Hepatocyte (in vitro differentiated cells): ENCODE measurements around the gene SAMD13.

Experiments used
- CTCF ChIP-seq: fragments of 200-600 bp; sonication (generic); IDR thresholded peaks from 2 replicates; pipeline ENCODE4 v1.5.1; 2016; ENCODE audit warnings: antibody characterized with exemption, mild to moderate bottlenecking; ENCODE audit not compliant: poor library complexity
- EZH2phosphoT487 ChIP-seq: fragments of 200-600 bp; sonication (generic); IDR thresholded peaks from one replicate; pipeline ENCODE4 v1.6.1; 2018; ENCODE audit warnings: antibody characterized with exemption, mild to moderate bottlenecking, low read depth, moderate library complexity; ENCODE audit not compliant: unreplicated experiment, severe bottlenecking

DNA sequence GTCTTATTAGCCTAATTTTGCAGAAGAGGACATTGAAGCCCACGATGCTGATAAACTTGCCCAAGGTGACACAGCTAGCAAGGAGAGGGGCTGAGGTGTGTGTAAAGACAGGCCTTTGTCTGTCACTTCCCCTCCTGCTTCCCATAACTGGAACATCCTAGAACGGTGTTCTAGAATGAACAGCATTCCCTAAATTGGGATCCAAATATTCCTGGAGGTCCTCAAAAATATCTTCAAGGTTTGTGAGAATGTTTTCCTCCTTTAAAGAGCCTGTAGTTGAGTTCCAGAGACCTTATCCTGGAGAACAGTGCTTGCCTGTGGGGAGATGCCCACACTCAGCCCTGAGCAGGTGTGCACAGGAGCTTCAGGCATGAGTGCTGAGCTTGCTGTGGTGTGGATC lies 41.5 kb upstream of the SAMD13 start:
- TF ChIP-seq CTCF (no peak), EZH2phosphoT487 (no peak)
